Measurements from ENCODE around the gene WDR83.

DNA sequence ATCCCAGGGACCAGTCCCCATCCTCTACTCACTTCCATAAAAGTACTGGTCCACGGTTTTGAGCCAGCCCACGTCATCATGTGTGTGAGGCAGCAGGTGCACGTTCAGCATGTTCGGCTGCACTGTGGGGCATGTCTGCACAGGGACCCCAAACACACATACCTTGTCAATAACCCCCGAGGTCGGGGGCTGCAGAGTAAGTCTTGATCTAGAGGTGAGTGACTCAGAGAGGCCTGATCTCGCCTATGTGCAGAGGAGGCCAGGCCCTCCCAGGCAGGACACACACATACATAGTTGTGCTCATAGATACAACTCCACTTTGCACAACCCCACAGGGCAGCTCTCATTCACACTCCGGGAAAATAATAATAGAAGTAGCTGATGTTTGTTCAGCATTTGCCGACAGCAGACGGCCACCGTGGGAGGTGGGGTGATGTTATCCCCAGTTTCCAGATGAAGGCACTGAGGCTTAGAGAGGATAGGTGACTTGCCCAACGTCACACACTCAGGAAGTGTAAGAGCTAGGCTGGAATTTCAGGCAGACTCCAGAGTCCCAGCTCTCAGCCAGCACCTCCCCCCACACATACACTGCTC, 839 bp upstream of the WDR83 start:
- TF ChIP-seq MXI1 (IDR thresholded peaks at IDR 0.05; ENCODE audit: borderline replicate concordance, low read depth, low read length) (no peak), FOS (IDR thresholded peaks at IDR 0.05; ENCODE audit: low read depth, low read length) (no peak), CTCF (conservative IDR thresholded peaks at IDR 0.05; ENCODE audit: low read depth, low read length) (no peak), POLR2A (IDR thresholded peaks at IDR 0.05; ENCODE audit: low read depth, low read length) (no peak), NFE2L2 (IDR thresholded peaks at IDR 0.05; ENCODE audit: low read depth, low read length) (no peak), RAD21 (IDR thresholded peaks at IDR 0.05; ENCODE audit: low read length) (no peak), RFX5 (IDR thresholded peaks at IDR 0.05; ENCODE audit: low read depth, low read length) (no peak)
- TF ChIP-seq, protein P1, sequence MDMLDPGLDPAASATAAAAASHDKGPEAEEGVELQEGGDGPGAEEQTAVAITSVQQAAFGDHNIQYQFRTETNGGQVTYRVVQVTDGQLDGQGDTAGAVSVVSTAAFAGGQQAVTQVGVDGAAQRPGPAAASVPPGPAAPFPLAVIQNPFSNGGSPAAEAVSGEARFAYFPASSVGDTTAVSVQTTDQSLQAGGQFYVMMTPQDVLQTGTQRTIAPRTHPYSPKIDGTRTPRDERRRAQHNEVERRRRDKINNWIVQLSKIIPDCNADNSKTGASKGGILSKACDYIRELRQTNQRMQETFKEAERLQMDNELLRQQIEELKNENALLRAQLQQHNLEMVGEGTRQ (IDR thresholded peaks at IDR 0.05; ENCODE audit: low read depth, low read length): no peak
